ENCODE results near the gene JAZF1.

- no peak for TF ChIP-seq GATAD2A (IDR thresholded peaks at IDR 0.05)
- no peak for TF ChIP-seq SMARCC2 (IDR thresholded peaks at IDR 0.05; ENCODE audit: low read depth)
- TF ChIP-seq RCOR1 (IDR thresholded peaks at IDR 0.05; ENCODE audit: borderline replicate concordance in 1 of 2, low read depth in 2 of 2, low read length in 2 of 2), result no peak
- no peak for TF ChIP-seq ZBTB8A (IDR thresholded peaks at IDR 0.05; ENCODE audit: partially characterized antibody)
- no peak for TF ChIP-seq SMAD4 (CRISPR knock-in tag; conservative IDR thresholded peaks at IDR 0.05)
- TF ChIP-seq EP300 (IDR thresholded peaks at IDR 0.05; ENCODE audit: low read length), result no peak
- TF ChIP-seq KAT8 (IDR thresholded peaks at IDR 0.05; ENCODE audit: low read depth), result no peak
- no peak for TF ChIP-seq ZNF140 (CRISPR knock-in tag; IDR thresholded peaks at IDR 0.05)
- no peak for TF ChIP-seq ZNF778 (CRISPR knock-in tag; IDR thresholded peaks at IDR 0.05)
- no peak for TF ChIP-seq FOSL1 (tag; conservative IDR thresholded peaks at IDR 0.05)
- TF ChIP-seq SMC3 (conservative IDR thresholded peaks at IDR 0.05; ENCODE audit: insufficient read depth, low read depth, low read length), result no peak
- no peak for TF ChIP-seq CTCF (IDR thresholded peaks at IDR 0.05 in 2 of 3, conservative IDR thresholded peaks at IDR 0.05 in 1 of 3; ENCODE audit: insufficient read depth in 2 of 3, low read depth in 1 of 3, low read length in 3 of 3)
- no peak for TF ChIP-seq THAP12 (CRISPR knock-in tag; IDR thresholded peaks at IDR 0.05)
- TF ChIP-seq ETV6 (IDR thresholded peaks at IDR 0.05; ENCODE audit: borderline replicate concordance in 1 of 2, low read depth in 2 of 2, low read length in 1 of 2), result no peak
- TF ChIP-seq ETV6 (CRISPR knock-in tag; IDR thresholded peaks at IDR 0.05; ENCODE audit: borderline replicate concordance), result no peak
These were observed 334.2 kb downstream of the JAZF1 start for GRCh38 chr7:27846388-27846787.

Measured in K562 (cell line).